ENCODE results near the gene ZNF273. TPM values are rescaled to one million over a fixed set of nuclear protein-coding genes. Genes with fewer than 3 reads are reported as not detected.

Gene ZNF273
- total RNA-seq, 1 donor from 2014 or later: 7.7 TPM

DNA sequence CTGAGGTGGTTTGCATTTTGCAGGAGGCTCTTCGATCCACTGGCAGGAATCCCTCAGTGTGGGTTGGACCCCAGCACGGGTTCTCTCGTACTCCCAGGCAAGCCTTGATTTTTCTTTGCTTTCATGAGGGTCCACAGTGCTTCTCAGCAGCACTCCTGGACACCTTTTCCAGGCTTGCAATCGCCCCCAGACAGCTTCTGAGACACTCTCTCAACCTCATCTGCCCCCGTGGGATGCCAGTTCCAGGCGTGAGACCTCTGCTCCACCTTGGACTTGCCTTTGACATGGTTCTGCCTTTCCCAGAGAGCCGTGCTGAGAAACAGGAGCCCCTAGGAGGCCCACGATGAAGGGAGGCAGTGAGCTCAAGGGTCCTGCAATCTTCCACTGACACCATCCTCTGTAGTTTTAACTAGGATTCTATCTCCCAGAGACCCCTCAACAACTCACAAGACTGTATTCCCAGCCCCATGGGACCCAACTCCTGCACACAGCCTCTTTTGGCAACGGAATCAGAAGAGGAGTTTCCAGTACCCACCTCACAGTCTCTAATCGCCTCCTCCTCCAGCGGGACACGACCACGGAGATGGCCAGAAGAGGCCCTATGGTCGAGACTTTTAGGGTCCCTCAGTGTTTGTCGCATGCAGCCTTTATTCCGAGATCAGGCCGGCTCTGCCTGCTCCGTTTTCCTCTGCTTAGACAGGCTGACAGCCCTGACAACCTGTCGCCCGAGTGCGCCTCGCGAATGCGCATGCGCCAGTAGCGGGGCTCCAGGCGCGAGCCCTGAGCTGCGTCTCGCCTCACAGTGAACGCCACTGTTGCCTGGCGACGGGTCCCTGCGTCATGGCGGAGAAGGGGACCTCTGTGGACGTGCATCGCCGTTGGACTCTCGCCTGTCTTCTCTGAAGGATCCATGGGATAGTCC is 26.0 kb upstream of the ZNF273 start:
- intact Hi-C loops (cut with micrococcal nuclease): no loop called here

DNA sequence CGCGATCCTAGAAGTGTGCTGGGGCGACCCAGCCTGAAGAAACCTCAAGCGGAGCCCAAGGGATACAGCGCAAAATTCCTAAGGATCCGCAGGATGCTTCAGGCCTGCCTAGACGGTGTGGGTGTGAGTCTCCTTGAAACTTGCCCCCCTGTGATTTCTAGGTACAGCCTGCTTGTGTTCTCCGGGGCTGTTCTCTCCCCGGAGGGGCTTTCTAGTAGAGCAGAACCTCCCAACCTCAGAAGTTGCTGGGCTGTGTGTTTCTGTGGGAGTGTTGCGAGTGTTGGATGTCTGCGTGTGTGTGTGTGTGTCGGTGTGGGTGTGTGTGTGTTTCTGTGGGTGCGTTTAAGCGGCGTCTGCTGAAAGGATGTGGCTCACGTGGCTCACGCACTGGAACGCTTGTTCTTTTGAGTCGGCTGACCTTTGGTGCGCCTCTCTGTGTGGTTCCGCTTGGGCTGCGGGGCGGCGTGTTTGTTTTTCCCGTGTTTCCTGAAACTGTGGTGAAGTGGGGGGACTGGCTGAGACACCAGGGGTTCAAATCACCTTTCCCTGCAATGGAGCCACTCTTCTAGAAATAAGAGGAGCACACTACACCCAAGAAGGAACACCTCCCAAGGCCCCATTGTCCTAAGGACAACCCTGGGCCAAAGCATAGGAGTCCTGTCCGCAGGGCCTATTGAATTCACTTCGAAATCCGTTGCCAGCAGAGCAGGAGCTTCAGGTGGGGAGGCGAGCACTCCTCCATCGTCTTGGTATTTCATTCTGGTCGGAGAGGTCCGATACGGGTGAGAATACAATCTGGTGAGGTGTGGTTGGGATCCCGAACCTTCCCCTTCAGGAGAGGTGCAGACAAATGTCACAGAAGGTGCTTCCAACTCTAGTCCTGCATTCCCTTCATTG is 25.1 kb upstream of the ZNF273 start:
- intact Hi-C loops (cut with micrococcal nuclease): no loop called here

DNA sequence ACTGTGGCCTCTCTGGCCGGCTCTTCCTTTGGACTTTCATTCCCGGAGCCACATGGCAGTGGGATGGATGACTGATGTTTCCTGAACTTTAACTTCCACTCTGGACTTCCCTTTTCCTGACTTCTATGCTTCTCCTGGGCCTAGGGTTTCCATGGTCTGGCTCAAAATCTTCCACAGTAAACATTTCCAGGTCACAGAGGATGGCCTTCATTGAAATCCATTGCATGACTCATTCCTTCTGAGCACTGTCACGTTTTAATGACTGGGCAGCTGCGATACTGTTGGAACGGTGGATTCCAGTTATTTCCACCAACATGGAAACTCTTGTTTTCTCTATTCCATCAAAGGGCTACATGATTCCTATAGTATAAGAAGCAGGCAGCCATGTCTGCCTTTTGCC is 24.4 kb upstream of the ZNF273 start:
- intact Hi-C loops (cut with micrococcal nuclease): no loop called here

DNA sequence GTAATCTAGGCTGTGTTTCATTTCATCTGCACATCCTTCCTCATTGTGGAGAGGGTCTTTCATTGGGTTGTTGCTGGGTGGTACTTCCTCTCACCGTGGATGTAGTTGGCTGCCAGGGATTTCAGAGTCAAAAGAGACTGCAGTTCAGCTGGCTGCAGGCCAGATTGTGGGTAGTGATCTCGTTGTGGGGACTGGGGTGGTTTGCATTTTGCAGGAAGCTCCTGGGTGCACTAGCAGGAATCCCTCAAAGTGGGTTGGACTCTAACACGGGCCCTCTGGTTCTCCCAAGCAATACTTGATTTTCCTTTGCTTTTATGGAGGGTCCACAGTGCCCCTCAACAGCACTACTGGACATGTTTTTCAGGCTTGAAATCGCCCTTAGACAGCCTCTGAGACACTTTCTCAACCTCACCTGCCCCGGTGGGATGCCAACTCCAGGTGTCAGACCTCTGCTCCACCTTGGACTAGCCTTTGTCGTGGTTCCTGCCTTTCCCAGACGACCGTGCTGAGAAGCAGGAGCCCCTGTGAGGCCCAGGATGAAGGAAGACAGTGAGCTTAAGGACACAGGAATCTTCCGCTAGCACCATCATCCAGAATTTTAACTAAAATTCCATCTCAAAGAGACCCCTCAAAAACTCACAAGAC is 23.9 kb upstream of the ZNF273 start:
- intact Hi-C loops (cut with micrococcal nuclease): no loop called here

DNA sequence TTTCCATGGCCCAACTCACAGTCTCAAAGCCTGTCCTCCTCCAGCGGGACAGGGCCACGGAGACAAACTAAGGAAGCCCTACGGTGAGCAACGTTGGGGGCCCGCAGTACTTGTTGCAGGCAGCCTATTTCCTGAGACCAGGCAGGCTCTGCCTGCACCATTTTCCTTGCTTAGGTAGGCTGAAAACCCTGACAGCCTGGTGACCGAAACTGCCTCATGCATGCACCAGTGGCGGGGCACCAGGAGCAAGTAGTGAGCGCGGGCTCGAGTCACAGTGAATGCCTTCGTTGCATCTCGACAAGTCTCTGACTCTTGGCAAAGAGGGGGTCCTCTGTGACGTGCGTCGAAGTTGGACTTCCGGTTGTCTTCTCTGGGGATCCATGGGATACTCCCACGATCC is 23.3 kb upstream of the ZNF273 start:
- intact Hi-C loops (cut with micrococcal nuclease): no loop called here

DNA sequence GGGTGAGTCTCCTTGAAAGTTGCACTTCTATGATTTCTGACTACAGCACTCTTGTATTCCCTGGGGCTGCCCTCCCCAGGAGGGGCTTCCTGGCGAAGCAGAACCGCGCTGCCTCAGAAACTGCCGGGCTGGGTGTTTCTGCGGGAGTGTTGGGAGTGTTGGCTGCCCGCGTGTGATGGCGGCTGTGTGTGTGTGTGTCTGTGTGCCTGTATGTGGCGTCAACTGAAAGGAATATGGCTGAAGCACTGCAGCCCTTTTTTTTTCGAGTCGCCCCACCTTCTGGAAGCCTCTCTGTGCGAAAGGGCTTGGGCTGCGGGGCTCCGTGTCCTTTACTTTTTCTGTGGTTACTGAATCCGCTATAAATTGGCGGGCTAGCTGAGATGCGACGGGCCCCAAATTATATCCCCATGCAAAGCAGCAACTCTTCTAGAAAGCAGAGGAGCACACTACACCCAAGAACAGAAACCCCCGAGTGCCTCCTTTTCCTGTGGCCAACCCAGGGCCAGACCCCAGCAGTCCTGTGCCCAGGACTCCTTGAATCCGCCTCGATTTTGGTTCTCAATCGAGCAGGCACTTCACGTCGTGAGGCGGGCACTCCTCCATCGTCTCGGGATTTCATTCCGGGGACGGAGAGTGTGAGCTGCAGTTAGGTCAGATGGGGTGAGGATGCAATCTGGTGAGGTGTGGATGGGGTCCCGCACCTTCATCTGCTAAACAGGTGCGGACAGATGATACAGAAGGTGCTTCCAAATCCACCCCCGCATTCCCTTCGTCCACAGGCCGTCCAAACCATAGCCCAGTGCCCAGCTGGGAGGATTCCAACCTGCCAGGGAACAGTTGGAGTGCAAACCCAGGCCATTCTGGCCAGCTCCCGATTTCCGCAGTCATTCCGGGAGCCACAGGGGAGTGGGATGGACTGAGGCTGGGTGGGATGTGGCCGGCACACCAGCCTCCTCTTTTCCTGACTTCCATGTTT is 22.5 kb upstream of the ZNF273 start:
- intact Hi-C loops (cut with micrococcal nuclease): no loop called here

DNA sequence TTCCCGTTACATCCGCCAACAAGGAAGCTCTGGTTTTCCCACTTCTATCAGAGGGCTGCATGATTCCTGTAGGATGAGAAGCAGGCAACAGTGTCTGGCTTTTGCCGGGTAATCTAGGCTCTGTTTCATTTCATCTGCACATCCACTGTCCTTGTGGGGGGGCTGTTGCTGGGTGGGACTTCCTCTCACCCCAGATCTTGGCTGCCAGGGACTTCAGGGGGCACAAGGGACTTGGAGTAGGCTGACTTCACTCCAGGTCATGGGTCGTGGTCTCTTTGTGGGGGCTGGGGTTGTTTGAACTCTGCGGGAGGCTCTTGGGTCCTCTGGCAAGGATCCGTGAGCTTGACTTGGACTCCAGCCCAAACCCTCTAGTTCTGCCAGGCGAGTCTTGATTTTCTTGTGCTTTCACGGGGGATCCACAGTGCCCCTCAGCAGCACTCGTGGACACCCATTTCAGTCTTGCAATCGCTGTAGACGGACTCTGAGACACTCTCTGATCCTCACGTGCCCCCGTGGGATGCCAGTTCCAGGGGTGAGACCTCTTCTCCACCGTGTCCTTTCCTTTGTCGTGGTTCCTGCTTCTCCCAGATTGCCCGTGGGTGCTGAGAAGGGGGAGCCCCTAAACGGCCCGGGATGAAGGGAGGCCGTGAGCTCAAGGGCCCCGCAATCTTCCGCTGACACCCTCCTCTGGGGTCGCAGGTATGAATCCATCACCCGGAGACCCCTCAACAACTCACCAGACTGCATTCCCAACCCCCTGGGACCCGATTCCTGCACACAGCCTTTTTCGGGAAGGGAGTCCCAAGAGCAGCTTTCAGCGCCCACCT is 21.4 kb upstream of the ZNF273 start:
- intact Hi-C loops (cut with micrococcal nuclease): no loop called here

DNA sequence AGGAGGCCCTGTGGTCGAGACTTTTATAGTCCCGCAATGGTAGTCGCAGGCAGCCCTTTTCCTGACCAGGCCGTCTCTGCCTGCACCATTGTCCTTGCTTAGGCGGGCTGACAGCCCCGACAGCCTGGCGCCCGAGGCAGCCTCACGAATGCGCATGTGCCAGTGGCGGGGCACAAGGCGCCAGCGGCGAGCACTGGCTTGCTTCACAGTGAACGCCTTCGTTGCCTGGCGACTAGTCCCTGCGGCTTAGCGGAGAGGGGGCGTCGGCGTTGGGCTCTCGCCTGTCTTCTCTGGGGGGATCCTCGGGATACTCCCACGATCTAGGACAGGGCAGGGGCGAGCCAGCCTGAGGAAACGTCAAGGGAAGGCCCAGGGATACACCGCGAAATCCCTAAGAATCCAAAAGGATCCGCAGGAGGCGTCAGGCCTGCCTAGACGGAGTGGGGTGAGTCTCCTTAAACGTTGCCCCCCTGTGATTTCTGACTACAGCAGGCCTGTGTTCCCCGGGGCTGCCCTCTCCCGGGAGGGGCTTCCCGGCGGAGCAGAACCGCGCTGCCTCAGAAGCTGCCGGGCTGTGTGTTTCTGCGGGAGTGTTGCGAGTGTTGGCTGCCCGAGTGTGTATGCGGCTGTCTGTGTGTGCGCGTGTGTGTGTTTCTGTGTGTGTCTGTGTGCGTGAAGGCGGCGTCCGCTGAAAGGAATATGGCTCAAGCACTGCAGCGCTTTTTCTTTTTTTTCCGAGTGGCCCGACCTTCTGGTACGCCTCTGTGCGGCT is 20.5 kb upstream of the ZNF273 start:
- intact Hi-C loops (cut with micrococcal nuclease): no loop called here

DNA sequence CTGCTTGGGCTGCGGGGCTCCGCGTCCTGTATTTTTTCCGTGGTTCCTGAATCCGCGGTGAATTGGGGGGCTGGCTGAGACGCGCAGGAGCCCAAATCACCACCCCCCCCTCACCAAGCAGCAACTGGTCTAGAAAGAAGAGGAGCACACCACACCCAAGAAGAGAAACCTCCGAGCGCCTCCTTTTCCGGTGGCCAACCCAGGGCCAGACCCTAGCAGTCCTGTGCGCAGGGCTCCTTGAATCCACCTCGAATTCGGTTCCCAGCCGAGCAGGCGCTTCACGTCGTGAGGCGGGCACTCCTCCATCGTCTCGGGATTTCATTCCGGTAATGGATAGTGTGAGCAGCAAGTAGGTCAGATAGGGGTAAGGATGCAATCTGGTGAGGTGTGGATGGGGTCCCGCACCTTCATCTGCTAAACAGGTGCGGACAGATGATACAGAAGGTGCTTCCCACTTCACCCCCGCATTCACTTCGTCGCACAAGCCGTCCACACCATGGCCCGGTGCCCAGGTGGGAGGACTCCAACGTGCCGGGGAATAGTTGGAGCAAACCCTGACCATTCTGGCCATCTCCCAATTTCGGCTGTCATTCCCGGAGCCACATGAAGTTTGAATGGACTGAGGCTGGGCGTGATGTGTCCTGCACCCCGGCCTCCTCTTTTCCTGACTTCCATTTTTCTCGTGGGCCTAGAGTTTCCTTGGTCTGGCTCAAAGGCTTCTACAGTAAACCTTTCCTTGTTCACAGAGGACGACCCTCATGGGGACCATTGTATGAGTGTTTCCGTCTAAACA is 19.8 kb upstream of the ZNF273 start:
- intact Hi-C loops (cut with micrococcal nuclease): no loop called here

DNA sequence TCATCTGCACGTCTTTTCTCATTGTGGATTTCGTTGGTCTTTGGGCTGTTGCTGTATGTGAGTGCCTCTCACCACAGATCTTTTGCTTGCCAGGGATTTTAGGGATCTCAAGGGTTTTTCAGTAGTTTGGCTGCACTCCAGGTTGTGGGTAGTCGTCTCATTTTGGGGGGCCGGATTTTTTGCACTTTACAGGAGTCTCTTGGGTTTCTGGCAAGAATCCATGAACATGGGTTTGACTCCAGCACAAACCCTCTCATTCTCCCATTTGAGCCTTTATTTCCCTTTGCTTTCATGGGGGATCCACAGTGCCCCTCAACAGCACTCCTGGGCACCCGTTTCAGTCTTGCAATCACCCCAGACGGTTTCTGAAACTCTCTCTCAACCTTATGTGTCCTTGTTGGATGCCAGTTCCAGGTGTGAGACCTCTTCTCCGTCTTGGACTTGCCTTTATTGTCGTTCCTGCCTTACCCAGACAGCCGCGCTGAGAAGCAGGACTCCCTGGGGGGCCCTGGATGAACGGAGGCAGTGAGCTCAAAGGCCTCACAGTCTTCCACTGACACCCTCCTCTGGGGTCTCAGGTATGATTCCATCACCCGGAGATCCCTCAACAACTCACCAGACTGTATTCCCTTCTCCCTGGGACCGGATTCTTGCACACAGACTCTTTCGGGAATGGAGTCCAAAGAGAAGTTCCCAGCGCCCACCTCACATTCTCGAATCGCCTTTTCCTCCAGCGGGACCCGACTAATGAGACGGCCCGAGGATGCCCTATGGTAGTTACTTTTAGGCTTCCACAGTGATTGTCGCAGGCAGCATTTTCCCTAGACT is 18.8 kb upstream of the ZNF273 start:
- intact Hi-C loops (cut with micrococcal nuclease): no loop called here

DNA sequence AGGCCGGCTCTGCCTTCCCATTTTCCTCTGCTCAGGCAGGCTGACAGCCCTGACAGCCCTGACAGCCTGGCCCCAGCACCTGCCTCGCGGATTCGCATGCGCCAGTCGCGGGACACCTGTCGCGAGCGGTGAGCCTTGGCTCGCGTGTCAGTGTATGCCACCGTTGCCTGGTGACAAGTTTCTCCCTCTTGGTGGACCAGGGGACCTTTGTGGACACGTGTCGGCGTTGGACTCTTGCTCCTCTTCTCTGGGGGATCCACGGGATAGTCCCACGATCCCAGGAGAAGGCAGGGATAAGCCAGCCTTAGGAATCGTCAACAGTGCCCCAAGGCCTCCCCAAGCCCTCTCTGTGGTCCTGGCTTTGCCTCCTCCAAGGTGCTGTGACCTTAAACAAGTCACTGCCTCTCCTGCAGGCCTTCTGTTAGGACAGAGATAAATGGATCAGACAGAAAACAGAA is 18.1 kb upstream of the ZNF273 start:
- intact Hi-C loops (cut with micrococcal nuclease): loop anchor here (5.0 kb wide), 2 partner anchors 88 to 578 kb away; no protein-coding TSS in a partner anchor

DNA sequence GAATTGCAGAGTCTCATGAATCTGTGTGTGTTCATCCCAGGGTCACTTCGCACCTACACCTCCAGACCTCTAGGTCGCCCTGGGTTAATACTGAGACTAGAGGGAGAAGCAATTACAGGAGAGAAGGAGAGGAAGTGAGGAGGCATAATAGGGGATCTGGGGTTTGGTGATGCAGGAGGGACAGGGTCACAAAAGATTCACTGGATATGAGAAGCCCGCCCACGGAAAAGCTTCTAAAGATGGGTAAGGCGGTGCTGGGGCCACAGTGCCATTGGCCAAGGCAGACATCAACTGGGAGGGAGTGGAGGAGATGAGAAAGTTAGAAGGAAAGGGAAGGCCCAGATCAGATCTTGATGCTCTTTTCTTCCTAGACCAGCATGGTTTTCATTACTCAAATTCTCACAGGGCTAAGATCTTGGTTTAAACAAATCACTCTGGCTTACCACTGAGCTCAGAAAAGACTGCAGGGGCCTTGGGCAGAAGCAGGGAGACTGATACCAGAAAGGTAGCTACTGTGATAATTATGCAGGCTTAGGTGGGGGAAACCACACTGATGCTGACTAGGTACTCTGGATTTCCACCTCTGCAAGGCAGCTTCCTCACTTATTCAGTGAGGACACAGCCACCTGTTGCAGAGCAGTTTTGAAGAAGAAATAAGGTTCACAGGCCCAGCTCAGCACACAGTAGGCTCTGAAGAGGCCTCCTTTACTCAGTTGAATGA is 17.4 kb upstream of the ZNF273 start:
- intact Hi-C loops (cut with micrococcal nuclease): loop anchor here (5.0 kb wide), 2 partner anchors 88 to 578 kb away; no protein-coding TSS in a partner anchor

DNA sequence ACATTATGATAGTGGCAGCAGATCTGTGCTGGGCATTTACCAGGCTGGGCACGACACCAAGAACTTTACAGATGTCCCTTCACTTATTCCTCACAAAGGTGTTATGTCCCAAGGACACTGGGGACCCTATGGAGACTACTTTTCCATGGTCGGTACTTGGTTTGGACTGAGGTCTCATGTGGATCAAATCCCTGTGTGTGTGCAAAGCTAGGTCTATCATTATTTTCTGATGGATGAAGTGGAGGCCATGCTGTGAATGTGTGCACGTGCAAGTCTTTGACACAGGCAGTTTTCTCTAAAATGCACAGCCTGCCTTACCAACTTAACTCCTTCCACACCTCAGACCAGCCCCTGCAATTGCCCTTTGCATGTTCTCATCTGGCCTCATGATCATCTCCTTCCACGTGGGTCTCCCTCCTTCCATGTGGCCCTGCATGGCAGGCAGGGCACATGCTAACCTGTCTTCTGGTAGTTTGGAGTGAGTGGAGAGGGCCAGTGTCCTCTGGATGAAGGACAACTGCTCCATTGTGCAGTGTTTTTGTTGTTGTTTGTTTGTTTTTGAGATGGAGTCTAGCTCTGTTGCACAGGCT is 16.0 kb upstream of the ZNF273 start:
- intact Hi-C loops (cut with micrococcal nuclease): loop anchor here (5.0 kb wide), 2 partner anchors 90 to 580 kb away; no protein-coding TSS in a partner anchor

DNA sequence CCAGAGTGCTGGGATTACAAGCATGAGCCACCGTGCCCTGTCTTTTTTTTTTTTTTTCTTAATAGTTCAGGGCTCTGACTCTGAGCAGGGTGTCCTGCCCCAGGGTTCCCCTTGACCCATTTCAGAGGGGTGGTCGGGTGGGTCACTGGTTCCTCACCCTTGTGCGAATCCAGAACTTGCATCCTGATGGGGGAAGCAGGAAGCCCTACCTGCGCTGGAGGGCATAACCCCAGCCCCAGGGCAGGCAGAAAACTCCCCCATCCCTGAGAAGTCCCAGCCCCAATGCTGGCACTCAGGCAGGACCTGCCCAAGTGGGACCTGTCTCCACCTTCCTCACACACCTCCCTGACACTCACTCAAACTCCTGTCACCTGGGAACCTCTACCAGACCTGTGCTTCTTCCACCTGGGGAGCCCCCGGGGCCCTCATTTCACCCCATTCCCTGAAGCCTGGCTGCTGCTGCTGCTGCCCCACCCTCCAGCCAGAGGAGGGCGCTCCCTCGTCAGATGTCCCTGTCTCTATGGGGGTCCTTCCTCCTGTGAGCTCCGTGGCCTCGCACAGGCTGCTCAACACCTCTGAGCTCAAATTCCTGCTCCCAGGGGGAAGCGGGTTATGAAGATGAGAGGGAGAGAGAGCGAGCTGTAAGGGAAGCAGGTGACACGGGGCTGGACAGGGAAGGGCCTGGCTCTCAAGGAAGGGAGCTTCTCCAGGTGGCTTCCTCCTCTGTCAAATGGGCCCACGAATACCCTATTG is 15.1 kb upstream of the ZNF273 start:
- intact Hi-C loops (cut with micrococcal nuclease): loop anchor here (1.0 to 5.0 kb wide), 3 partner anchors 15 to 581 kb away; partner anchors contain the start of gene ZNF273

DNA sequence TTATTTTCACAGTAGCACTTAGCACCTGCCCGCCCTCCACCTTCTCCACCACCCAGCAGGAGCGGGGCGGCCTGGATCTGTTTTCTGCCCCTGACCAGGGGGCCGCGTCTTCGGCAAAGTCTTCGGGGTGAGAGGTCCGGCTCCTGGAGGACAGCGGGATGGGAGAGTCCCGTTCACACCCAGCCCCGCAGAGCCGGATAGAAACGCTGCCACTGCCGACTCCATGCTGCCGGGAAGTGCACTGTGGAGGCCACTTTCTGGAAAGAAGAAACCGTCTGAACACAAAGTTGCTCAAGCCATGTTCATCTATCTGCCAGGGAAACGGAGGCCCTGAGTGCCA is 14.5 kb upstream of the ZNF273 start:
- intact Hi-C loops (cut with micrococcal nuclease): loop anchor here (1.0 to 5.0 kb wide), 3 partner anchors 15 to 581 kb away; partner anchors contain the start of gene ZNF273
